RWPE1 (cell line): ENCODE measurements around the gene TTI1.

ENCODE experiments used
- CTCF ChIA-PET: fragments of 350-600 bp; sonication (Branson Sonifier 250); formaldehyde crosslinking; extraction: SDS; loops from one replicate; lab custom pipeline; 2021; lab: Yijun Ruan, JAX
- POLR2A ChIA-PET: fragments of 400-600 bp; formaldehyde crosslinking; extraction: SDS; loops from one replicate; lab custom pipeline; 2020; ENCODE audit warnings: antibody characterized with exemption; ENCODE audit not compliant: low non-redundant PET; lab: Yijun Ruan, JAX
- DNase-seq: peaks from one replicate; pipeline ENCODE4 v3.0.0; 2012; ENCODE audit warnings: low spot score
- H3K27ac ChIP-seq: fragments of 450-650 bp; 2 replicates; pipeline ENCODE4 v1.5.1; 2017
- CTCF ChIP-seq: fragments of 450-650 bp; conservative IDR thresholded peaks from 2 replicates; pipeline ENCODE4 v1.5.1; 2017; ENCODE audit warnings: low read depth, mild to moderate bottlenecking

TTI1 gene

GRCh38 chr20:37984018-37984785, 49.1 kb downstream of the TTI1 start:
- ChIA-PET POLR2A (no interaction called here), CTCF (interaction anchor here (0.5 to 1.4 kb wide), 4 partner anchors 9 to 1112 kb away, joined by 3 to 5 read pairs (median 4); no protein-coding TSS in a partner anchor)
- peak overlapping the region; percentile 5; the same call in 1 of the 2 replicates for H3K27ac ChIP-seq
- TF ChIP-seq CTCF, result no peak
- no peak for DNase-seq

GRCh38 chr20:37983286-37983685, 50.0 kb downstream of the TTI1 start:
- no peak for TF ChIP-seq CTCF
- H3K27ac ChIP-seq, result no peak overlapping the region
- ChIA-PET CTCF (interaction anchor here (1.0 to 1.4 kb wide), 3 partner anchors 10 to 419 kb away, joined by 3 to 5 read pairs (median 5); no protein-coding TSS in a partner anchor), POLR2A (no interaction called here)
- no peak for DNase-seq

GRCh38 chr20:37981568-37981967, 51.7 kb downstream of the TTI1 start:
- no peak overlapping the region for H3K27ac ChIP-seq
- ChIA-PET POLR2A (no interaction called here), CTCF (no interaction called here)
- no peak for TF ChIP-seq CTCF
- no peak for DNase-seq

GRCh38 chr20:37980876-37981275, 52.4 kb downstream of the TTI1 start:
- CTCF ChIA-PET, result interaction anchor here (0.6 to 0.7 kb wide), 2 partner anchors 332 to 417 kb away, joined by 3 to 4 read pairs; no protein-coding TSS in a partner anchor
- no peak overlapping the region for H3K27ac ChIP-seq
- POLR2A ChIA-PET, result no interaction called here
- TF ChIP-seq CTCF, result no peak
- DNase-seq, result no peak

- TF ChIP-seq CTCF, result no peak
- ChIA-PET CTCF (interaction anchor here (0.6 to 0.7 kb wide), 3 partner anchors 119 to 416 kb away, joined by 3 to 4 read pairs (median 3); no protein-coding TSS in a partner anchor), POLR2A (no interaction called here)
- no peak overlapping the region for H3K27ac ChIP-seq
- no peak for DNase-seq
These were observed 52.9 kb downstream of the TTI1 start for GRCh38 chr20:37980383-37980782.

- no peak for TF ChIP-seq CTCF
- no peak overlapping the region for H3K27ac ChIP-seq
- no peak for DNase-seq
- CTCF ChIA-PET, result interaction anchor here (0.6 to 1.0 kb wide), 5 partner anchors 12 to 783 kb away, joined by 3 to 4 read pairs (median 3); no protein-coding TSS in a partner anchor
- POLR2A ChIA-PET, result no interaction called here
These were observed 54.0 kb downstream of the TTI1 start for GRCh38 chr20:37979021-37979985.
